Measurements from ENCODE around the gene MGAT4D. TPM values are rescaled to one million over a fixed set of nuclear protein-coding genes. Genes with fewer than 3 reads are reported as not detected.
"Not testable (repeated sequence)": the region's sequence is repeated elsewhere in the genome, so short reads cannot be mapped to it uniquely, and the experiment has no call there.

MGAT4D gene
- total RNA-seq, 1 donor from 2014 or later = not detected

DNA sequence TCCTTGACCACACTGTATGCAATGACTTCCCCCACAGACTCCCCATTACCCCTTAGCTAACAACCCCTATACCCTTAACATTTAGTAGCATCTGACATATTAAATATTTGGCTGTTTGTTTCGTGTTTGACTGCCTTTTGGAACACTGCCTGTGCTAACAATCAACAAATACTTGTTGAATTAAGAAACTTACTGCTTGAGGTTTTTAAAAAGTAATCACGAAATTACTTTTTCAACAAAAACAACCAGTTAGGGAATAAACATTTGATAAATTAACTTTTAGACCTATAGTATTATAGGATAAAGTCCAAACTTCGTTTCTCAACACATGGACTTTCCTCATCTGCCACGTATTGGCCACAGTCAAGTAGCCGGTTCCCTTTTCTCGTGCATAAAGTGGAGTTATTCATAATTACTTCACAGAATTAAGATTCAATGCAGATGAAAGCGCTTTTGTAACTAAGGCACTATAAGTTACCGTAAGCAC lies 25.3 kb upstream of the MGAT4D start:
- peaks cover 7% of the 10 kb centered on the region for H3K36me3 Mint-ChIP-seq (ENCODE audit: low read depth)
- no peaks in the 10 kb centered on the region for H3K27me3 Mint-ChIP-seq (ENCODE audit: low read depth)
- no peak for DNase-seq (ENCODE audit: low spot score)
- TF ChIP-seq CTCF (IDR thresholded peaks at IDR 0.05) = no peak
- peak overlapping the region; percentile 85 for H3K4me3 Mint-ChIP-seq (ENCODE audit: unreplicated experiment)
- H3K27ac Mint-ChIP-seq (ENCODE audit: unreplicated experiment) = no peak overlapping the region
- H3K4me1 Mint-ChIP-seq (ENCODE audit: low read depth) = peaks cover 17% of the 10 kb centered on the region
- peaks cover 6% of the 10 kb centered on the region for H3K9me3 Mint-ChIP-seq (ENCODE audit: low read depth)

- Mint-ChIP-seq H3K36me3 (ENCODE audit: low read depth) (no peaks in the 10 kb centered on the region), H3K4me1 (ENCODE audit: low read depth) (no peaks in the 10 kb centered on the region), H3K27ac (ENCODE audit: unreplicated experiment) (no peak overlapping the region), H3K4me3 (ENCODE audit: unreplicated experiment) (no peak overlapping the region), H3K9me3 (ENCODE audit: low read depth) (peaks cover 4% of the 10 kb centered on the region), H3K27me3 (ENCODE audit: low read depth) (peaks cover 33% of the 10 kb centered on the region)
- no peak for DNase-seq (ENCODE audit: low spot score)
- TF ChIP-seq CTCF (IDR thresholded peaks at IDR 0.05) = no peak
Observed at GRCh38 chr4:140515423-140515822, 17.3 kb upstream of the MGAT4D start.

DNA sequence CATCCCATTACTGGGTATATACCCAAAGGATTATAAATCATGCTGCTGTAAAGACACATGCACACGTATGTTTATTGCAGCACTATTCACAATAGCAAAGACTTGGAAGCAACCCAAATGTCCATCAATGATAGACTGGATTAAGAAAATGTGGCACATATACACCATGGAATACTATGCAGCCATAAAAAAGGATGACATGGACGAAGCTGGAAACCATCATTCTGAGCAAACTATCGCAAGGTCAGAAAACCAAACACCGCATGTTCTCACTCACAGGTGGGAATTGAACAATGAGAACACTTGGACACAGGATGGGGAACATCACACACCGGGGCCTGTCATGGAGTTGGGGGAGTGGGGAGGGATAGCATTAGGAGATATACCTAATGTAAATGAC lies 15.7 kb upstream of the MGAT4D start:
- not testable (repeated sequence) for DNase-seq (ENCODE audit: low spot score); H3K36me3 Mint-ChIP-seq (ENCODE audit: low read depth); H3K4me1 Mint-ChIP-seq (ENCODE audit: low read depth); H3K4me3 Mint-ChIP-seq (ENCODE audit: unreplicated experiment); H3K27ac Mint-ChIP-seq (ENCODE audit: unreplicated experiment); H3K9me3 Mint-ChIP-seq (ENCODE audit: low read depth)
- peaks cover 45% of the 10 kb centered on the region for H3K27me3 Mint-ChIP-seq (ENCODE audit: low read depth)

GRCh38 chr4:140504261-140504660 lies 6.2 kb upstream of the MGAT4D start:
- no peaks in the 10 kb centered on the region for H3K4me1 Mint-ChIP-seq (ENCODE audit: low read depth)
- no peaks in the 10 kb centered on the region for H3K36me3 Mint-ChIP-seq (ENCODE audit: low read depth)
- no peak for TF ChIP-seq CTCF (IDR thresholded peaks at IDR 0.05)
- peaks cover 5% of the 10 kb centered on the region for H3K9me3 Mint-ChIP-seq (ENCODE audit: low read depth)
- no peak overlapping the region for H3K4me3 Mint-ChIP-seq (ENCODE audit: unreplicated experiment)
- peaks cover 53% of the 10 kb centered on the region for H3K27me3 Mint-ChIP-seq (ENCODE audit: low read depth)
- H3K27ac Mint-ChIP-seq (ENCODE audit: unreplicated experiment) = no peak overlapping the region
- no peak for DNase-seq (ENCODE audit: low spot score)

DNA sequence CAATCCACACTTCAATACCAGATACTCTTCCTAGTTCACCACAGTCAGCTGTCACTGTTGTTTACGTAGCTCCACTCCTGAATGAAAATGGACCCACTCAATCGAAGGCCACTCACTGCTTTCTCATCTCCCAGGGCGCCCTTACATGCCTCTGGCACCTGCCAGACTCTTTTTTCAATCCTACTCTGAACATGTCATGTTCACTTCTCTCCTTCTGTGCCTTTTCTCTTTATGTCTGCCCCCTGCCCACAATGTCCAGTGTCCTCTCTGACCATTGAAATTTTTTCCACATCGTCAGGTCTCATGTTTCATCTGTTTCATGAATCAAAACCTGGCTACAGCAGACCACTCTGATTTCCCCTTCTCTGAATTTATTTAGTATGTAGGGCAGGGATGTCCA lies 1.3 kb upstream of the MGAT4D start:
- Mint-ChIP-seq H3K4me1 (ENCODE audit: low read depth) (peaks cover 4% of the 10 kb centered on the region), H3K36me3 (ENCODE audit: low read depth) (no peaks in the 10 kb centered on the region), H3K27ac (ENCODE audit: unreplicated experiment) (no peak overlapping the region), H3K9me3 (ENCODE audit: low read depth) (no peaks in the 10 kb centered on the region), H3K27me3 (ENCODE audit: low read depth) (peaks cover 58% of the 10 kb centered on the region), H3K4me3 (ENCODE audit: unreplicated experiment) (no peak overlapping the region)
- no peak for DNase-seq (ENCODE audit: low spot score)
- TF ChIP-seq CTCF (IDR thresholded peaks at IDR 0.05) = no peak

DNA sequence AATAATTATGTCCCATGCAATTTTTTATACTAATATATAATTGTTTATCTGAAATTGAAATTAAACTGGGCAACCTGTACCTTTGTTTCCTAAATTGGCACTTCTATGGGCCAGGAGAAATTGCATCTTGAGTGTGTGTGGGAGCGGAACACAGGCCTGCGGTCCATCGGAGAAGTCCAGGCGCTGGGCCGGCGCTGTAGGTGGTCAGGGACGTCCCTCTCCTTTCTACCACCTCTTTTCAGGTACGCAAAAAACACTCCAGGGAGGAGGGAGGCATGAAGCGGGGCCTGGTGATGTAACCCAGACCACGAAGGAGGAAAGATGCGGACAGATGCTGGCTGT lies 717 bp downstream of the MGAT4D start:
- no peak for TF ChIP-seq CTCF (IDR thresholded peaks at IDR 0.05)
- peaks cover 49% of the 10 kb centered on the region for H3K27me3 Mint-ChIP-seq (ENCODE audit: low read depth)
- no peak overlapping the region for H3K27ac Mint-ChIP-seq (ENCODE audit: unreplicated experiment)
- no peaks in the 10 kb centered on the region for H3K9me3 Mint-ChIP-seq (ENCODE audit: low read depth)
- DNase-seq (ENCODE audit: low spot score) = no peak
- H3K36me3 Mint-ChIP-seq (ENCODE audit: low read depth) = no peaks in the 10 kb centered on the region
- H3K4me1 Mint-ChIP-seq (ENCODE audit: low read depth) = peaks cover 4% of the 10 kb centered on the region
- peak overlapping the region; percentile 63 for H3K4me3 Mint-ChIP-seq (ENCODE audit: unreplicated experiment)

Measured in chondrocyte (in vitro differentiated cells).